ENCODE data around the gene MYL2.

GRCh38 chr12:110917961-110918360 is 2.4 kb downstream of the MYL2 start:
- no peak for TF ChIP-seq CTCF (IDR thresholded peaks at IDR 0.05; ENCODE audit: insufficient read depth, low read depth, low read length)
- TF ChIP-seq EZH2 (IDR thresholded peaks at IDR 0.05; ENCODE audit: insufficient read depth, low read length), result no peak
